ENCODE results near the gene KRTAP10-7.
"Not testable (repeated sequence)": the region's sequence is repeated elsewhere in the genome, so short reads cannot be mapped to it uniquely, and the experiment has no call there.

Gene KRTAP10-7

GRCh38 chr21:44612669-44613229 is 12.4 kb downstream of the KRTAP10-7 start:
- no peak for DNase-seq

GRCh38 chr21:44613386-44614155 is 13.2 kb downstream of the KRTAP10-7 start:
- DNase-seq, result no peak

DNA sequence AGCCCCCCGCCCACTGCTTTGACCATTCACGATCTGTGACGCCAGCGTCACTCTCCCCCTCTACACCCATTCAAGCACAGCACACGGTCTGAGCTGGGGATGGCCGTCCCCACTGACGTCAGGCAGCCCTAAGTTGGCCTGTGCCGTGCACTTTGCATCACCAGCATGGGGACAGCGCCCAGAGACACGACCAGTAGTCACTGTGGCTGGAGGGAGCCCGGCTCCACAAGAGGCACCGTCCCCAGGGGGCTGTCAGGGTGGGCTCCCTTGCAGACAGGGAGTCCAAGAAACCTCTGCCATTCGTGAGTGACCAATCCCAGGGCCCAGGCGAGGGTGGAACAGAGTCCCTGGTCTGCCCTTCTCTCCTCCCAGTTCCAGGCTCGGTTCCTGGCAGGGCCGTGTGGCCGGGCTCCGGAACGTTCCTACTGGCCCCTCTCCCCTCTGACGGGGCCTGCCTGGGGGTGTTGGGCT is 13.8 kb downstream of the KRTAP10-7 start:
- no peak for DNase-seq

GRCh38 chr21:44614961-44615391 is 14.6 kb downstream of the KRTAP10-7 start:
- DNase-seq, result no peak

- DNase-seq, result no peak
These were observed 15.1 kb downstream of the KRTAP10-7 start for GRCh38 chr21:44615466-44615865.

- DNase-seq, result no peak
These were observed 15.7 kb downstream of the KRTAP10-7 start for GRCh38 chr21:44615911-44616590.

DNA sequence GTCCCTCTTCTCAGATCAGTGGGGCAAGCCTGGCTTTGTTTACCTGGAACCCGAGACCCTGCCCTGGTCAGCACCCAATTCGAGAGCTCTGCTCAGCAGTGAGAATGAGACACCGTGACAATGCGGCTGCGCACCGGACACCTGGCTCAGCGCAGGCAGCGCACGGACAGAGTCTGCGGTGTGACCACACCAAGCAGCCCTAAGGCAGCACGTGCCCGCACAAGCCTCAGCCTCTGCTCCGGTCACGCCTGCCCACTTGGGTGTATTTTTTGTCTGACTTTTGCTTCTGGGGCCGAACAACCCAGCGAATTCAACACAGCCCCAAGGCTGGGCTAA is 16.2 kb downstream of the KRTAP10-7 start:
- DNase-seq, result no peak

- no peak for DNase-seq
These were observed 16.7 kb downstream of the KRTAP10-7 start for GRCh38 chr21:44617071-44617501.

DNA sequence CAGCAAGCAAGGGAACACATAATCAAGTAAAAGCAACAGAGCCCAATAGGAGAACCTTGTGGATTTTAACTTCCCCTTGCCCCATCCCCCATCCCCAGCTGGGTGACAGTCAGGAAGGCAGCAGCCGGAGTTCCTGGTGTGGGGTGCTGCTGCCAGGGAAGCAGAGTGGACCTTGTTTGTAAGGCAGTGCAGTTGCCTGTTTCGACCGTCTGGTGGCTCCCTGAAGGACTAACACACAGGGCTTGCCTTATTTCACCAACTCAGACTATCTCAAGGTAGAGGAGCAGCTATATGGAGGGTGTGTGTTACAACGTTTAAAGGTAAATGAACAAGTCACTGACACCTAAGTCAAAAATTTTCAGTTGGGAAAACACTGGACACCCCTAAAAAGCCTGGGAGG is 18.1 kb downstream of the KRTAP10-7 start:
- DNase-seq, result no peak

DNA sequence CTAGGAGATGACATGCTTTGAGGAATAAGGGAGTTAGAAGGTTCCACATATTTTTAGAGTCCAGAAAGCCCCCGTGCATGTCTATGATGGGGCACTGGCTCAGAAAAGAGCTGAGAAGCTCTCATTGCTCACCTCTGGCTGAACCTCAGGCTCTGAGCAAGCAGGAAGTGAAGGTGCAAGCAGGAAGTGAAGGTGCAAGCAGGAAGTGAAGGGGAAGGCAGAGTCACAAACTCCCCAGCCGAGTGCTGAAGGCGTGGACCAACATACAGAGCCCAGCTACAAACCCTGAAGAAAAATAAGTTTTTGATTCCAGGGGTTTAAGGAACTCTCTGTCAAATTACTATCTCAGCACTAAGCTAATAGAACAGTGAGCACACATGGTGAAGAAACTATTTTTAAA is 18.5 kb downstream of the KRTAP10-7 start:
- DNase-seq, result no peak

DNA sequence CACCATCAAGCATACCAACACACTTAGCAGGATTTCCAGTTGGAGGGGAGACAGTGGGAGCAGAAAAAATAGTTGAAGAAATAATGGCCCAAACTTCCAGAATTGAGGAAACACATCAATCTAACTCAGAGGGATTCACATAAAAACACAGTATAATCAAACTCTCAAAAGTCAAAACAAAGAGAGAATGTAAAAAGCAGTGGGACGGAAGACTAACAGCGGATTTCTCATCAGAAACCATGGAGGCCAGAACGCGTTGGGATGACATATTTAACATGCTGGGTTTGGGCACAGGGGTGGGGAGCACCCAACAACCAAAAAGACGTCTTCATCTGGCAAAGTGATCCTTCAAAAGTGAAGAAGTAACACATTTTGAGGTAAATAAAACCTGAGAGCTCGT is 19.5 kb downstream of the KRTAP10-7 start:
- no peak for DNase-seq

- DNase-seq, result no peak
These were observed 23.2 kb downstream of the KRTAP10-7 start for GRCh38 chr21:44623575-44623974.

GRCh38 chr21:44625756-44626155 is 25.4 kb downstream of the KRTAP10-7 start:
- DNase-seq, result no peak

DNA sequence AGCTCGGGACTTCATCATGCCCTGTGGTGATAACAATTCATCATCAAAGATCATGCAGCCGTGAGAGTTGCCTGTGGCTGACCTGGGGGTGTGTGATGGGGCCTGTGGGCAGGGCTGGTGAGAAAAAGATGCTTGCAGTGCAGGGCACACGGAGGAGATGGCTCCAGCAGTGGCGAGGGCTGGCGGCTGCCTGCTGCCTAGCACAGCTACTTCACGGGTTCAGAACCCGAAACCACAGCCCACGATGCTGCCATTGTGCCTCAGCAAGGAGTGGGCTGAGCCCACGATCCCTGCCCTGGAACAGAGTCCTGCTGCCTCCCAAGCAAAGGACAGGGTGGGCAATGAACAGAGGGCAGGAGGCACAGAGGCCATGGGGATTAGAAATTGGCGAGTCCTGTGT is 25.9 kb downstream of the KRTAP10-7 start:
- no peak for DNase-seq

GRCh38 chr21:44626673-44627143 is 26.3 kb downstream of the KRTAP10-7 start, which contains the start of gene KRTAP10-9:
KRTAP10-9 (plus strand) TSS chr21:44627093; CDS start chr21:44627172, 79 bp downstream.
- no peak for DNase-seq

GRCh38 chr21:44627181-44627822 is 26.9 kb downstream of the KRTAP10-7 start:
- DNase-seq, result not testable (repeated sequence)

GRCh38 chr21:44627831-44628233 is 27.4 kb downstream of the KRTAP10-7 start:
- DNase-seq, result not testable (repeated sequence)

DNA sequence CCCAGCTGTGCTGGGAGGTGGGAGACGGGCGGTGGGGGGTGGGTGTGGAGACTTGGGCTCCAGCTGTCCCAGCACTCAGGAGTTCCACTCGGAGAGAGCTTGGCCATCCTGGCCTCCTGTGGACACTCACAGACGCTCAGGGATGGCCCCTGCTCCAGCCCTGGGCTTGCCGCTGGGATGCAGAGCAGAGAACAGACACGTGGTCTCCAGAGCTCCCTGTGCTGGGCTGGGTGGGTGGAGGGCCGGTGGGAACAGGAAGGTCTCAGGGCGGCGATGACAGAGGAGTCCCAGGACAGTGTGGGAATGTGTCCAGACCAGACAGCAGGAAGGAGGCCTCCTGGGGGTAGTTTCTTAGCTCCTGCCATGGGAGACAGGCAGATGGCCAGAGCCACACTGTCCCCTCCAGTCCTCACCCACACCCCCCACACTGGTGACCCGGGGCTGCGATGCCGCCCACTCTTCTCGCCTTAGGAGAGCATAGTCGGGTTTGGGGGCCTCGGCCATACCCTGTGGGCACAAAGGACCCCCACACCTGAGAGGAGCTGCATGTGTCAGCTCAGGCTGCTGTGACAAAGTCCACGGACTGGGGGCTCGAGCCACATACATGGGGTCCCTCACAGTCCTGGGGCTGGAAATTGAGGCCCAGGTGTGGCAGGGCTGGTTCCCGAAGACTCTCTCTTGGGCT is 28.5 kb downstream of the KRTAP10-7 start:
- no peak for DNase-seq

DNA sequence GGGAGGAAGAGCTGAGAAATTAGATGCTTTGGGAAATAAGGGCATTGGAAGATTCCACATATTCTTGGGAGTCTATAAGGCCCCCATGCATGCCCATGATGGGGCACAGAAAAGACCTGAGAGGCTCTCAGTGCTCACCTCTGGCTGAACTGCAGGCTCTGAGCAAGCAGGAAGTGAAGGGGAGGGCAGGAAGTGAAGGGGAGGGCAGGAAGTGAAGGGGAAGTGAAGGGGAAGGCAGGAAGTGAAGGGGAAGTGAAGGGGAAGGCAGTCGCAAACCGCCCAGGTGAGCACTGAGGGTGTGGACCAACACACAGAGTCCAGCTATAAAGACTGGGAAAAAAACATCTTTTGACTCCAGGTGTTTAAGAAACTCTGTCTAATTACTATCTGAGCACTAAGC is 30.0 kb downstream of the KRTAP10-7 start:
- no peak for DNase-seq

- DNase-seq, result no peak
These were observed 31.7 kb downstream of the KRTAP10-7 start for GRCh38 chr21:44632067-44632466.

- no peak for DNase-seq
These were observed 36.0 kb downstream of the KRTAP10-7 start for GRCh38 chr21:44636209-44637017.

All from kidney glomerular epithelial cell (primary cell).